Breast epithelium (tissue), 3 donors: ENCODE results near the gene PPP2R2D.

ENCODE experiments used
- POLR2A ChIP-seq: fragments of 450-650 bp; IDR thresholded peaks from one replicate; pipeline ENCODE4 v1.6.1; 2016; ENCODE audit warnings: antibody characterized with exemption, mild to moderate bottlenecking, moderate library complexity
- TF ChIP-seq, protein P1 (sequence below), 3 donors: fragments of 450-650 bp; IDR thresholded peaks; one replicate each; pipeline ENCODE4 v1.5.1; 2016 to 2017; ENCODE audit warnings: antibody characterized with exemption in 3 of 3, mild to moderate bottlenecking in 3 of 3, moderate library complexity in 3 of 3

DNA sequence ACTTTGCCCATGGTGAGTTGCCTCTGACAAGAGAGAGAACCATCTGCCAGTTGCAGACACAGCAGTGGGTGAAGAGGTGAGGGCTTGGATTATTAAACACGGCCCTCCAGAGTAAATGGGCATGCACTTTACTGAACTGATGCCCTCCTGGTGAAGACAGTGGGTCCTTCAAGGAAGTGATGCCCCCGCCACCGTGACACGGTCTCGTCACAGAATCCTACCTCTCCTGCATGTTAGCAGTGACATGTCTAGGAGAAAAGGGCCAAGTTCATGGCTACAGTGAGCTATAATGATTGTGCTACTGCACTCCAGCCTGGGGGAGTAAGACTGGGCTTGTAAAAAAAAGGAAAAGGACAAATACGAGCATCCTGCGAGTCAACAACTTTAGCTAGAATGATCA is 78.5 kb downstream of the PPP2R2D start:
- TF ChIP-seq POLR2A, result no peak
- TF ChIP-seq, protein P1, sequence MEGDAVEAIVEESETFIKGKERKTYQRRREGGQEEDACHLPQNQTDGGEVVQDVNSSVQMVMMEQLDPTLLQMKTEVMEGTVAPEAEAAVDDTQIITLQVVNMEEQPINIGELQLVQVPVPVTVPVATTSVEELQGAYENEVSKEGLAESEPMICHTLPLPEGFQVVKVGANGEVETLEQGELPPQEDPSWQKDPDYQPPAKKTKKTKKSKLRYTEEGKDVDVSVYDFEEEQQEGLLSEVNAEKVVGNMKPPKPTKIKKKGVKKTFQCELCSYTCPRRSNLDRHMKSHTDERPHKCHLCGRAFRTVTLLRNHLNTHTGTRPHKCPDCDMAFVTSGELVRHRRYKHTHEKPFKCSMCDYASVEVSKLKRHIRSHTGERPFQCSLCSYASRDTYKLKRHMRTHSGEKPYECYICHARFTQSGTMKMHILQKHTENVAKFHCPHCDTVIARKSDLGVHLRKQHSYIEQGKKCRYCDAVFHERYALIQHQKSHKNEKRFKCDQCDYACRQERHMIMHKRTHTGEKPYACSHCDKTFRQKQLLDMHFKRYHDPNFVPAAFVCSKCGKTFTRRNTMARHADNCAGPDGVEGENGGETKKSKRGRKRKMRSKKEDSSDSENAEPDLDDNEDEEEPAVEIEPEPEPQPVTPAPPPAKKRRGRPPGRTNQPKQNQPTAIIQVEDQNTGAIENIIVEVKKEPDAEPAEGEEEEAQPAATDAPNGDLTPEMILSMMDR (IDR thresholded peaks at IDR 0.05), result no peak
